Pancreas (tissue), 10 donors: ENCODE results near the gene BCL3. TPM values are rescaled to one million over a fixed set of nuclear protein-coding genes. Genes with fewer than 3 reads are reported as not detected.

ENCODE experiments used
- ATAC-seq, 4 donors: fragments of 200-7000 bp; cut with Tn5 transposase; one replicate each; pipeline versions ENCODE4 v1.8.0 to v1.9.1; 2020; ENCODE audit warnings: mild to moderate bottlenecking in 4 of 4, moderate library complexity in 4 of 4
- DNase-seq, 6 donors: peaks; one replicate each; pipeline ENCODE4 v3.0.0-alpha.2; 2020
- FAIRE-seq: peaks from 2 replicates; lab custom pipeline; 2012; peaks lifted over from hg19 to GRCh38; lab: Jason Lieb, UNC
- H3K27ac ChIP-seq, 4 donors: fragments of 200-600 bp; sonication (generic); 1 replicate in 3 of 4; 2 replicates in 1 of 4; pipeline versions ENCODE4 v1.5.0 to v1.8.0; 2020
- H3K27me3 ChIP-seq, 4 donors: fragments of 200-600 bp; one replicate each; pipeline ENCODE4 v1.8.0; 2021
- H3K36me3 ChIP-seq, 3 donors: fragments of 200-600 bp; sonication (generic) in 1 of 3; one replicate each; pipeline versions ENCODE4 v1.5.0 to v1.8.0; 2020 to 2021
- H3K4me1 ChIP-seq, 3 donors: fragments of 200-600 bp; one replicate each; pipeline ENCODE4 v1.8.0; 2021
- H3K4me3 ChIP-seq, 4 donors: fragments of 200-600 bp; sonication (generic) in 2 of 4; one replicate each; pipeline versions ENCODE4 v1.5.0 to v1.8.0; 2020 to 2021
- H3K9me3 ChIP-seq, 4 donors: fragments of 200-600 bp; one replicate each; pipeline ENCODE4 v1.8.0; 2021
- CTCF ChIP-seq, 4 donors: fragments of 200-600 bp; sonication (generic) in 3 of 4; IDR thresholded peaks; one replicate each; pipeline versions ENCODE4 v1.5.0 to v1.8.0; 2021; ENCODE audit warnings: antibody characterized with exemption in 4 of 4
- whole genome bisulfite sequencing, 2 donors: extraction: QIAGEN DNeasy Blood & Tissue Kit; methylation state at CpG; one replicate each; pipeline ENCODE4 v1.1.7; 2013; 5-methylcytosine and 5-hydroxymethylcytosine counted together
- intact Hi-C, 3 donors: fragments of 100-400 bp; cut with DNase I; formaldehyde crosslinking; loops; one replicate each; pipeline versions ENCODE4 v1.11.1 to v1.14.2; 2022
- polyA plus RNA-seq, 2 donors: library from polyadenylated mRNA; stranded (reverse); fragments of 200-250 nt; gene quantifications; one replicate each; pipeline ENCODE4 v1.2.3, GENCODE V29; 2013
- total RNA-seq, 6 donors: library from RNA; stranded (reverse); fragmentation: NEBNext Ultra II Directional in 4 of 6; extraction: Animal tissue kit (Norgen Biotek cat#: 25700) in 4 of 6; gene quantifications; one replicate each; pipeline versions ENCODE4 v1.2.1 to v1.2.4, GENCODE V29; 2021 to 2023
- donor health status: healthy with polysubstance abuse.
- donor health status: DM: no; HTN: no; CAD: no; lungs with moderate emphysema.
- donor health status: DM: no; HTN: no; CAD: no.
- donor health status: control.
- donor health status: control.
- donor health status: Bipolar disorder and iron deficiency.
- donor health status: DM: yes; HTN: yes; CAD: no.
- donor health status: DM: no; HTN: no; CAD: no.
- donor health status: DM: no; HTN: no; CAD: no.
- donor health status: DM: yes; HTN: yes; CAD: no.

Gene BCL3
- total and polyA plus RNA-seq, 8 donors, result 13.9 to 113 (median 36.5) TPM

GRCh38 chr19:44703336-44704078 is 45.0 kb upstream of the BCL3 start:
- DNase-seq (no peak), ATAC-seq (no peak), FAIRE-seq (no peak)
- no peak for TF ChIP-seq CTCF (IDR thresholded peaks at IDR 0.05)
- H3K27ac ChIP-seq, result no peak overlapping the region
- no peaks in the 10 kb centered on the region for H3K36me3 ChIP-seq
- no peaks in the 10 kb centered on the region for H3K27me3 ChIP-seq
- intact Hi-C loops, result no loop called here
- no peak overlapping the region for H3K4me3 ChIP-seq
- 92 to 94% methylated on average over 28 of the region's 28 CpGs for WGBS, 2 donors
- H3K4me1 ChIP-seq, result no peaks in the 10 kb centered on the region
- H3K9me3 ChIP-seq, result no peaks in the 10 kb centered on the region

- no peaks in the 10 kb centered on the region for H3K27me3 ChIP-seq
- ATAC-seq (no peak), FAIRE-seq (no peak), DNase-seq (no peak)
- no peaks in the 10 kb centered on the region for H3K9me3 ChIP-seq
- WGBS, 2 donors, result 89 to 98% methylated on average over 1 of the region's 1 CpG
- no peak for TF ChIP-seq CTCF (IDR thresholded peaks at IDR 0.05)
- H3K4me3 ChIP-seq, result no peak overlapping the region
- no peak overlapping the region for H3K27ac ChIP-seq
- intact Hi-C loops, result no loop called here
- H3K4me1 ChIP-seq, result no peaks in the 10 kb centered on the region
- H3K36me3 ChIP-seq, result no peaks in the 10 kb centered on the region
Measured at GRCh38 chr19:44704982-44705381, 43.5 kb upstream of the BCL3 start.

GRCh38 chr19:44705502-44706010 is 43.0 kb upstream of the BCL3 start:
- WGBS, 2 donors, result 93 to 98% methylated on average over 12 of the region's 12 CpGs
- H3K36me3 ChIP-seq, result no peaks in the 10 kb centered on the region
- H3K9me3 ChIP-seq, result no peaks in the 10 kb centered on the region
- intact Hi-C loops, result no loop called here
- ATAC-seq (no peak), DNase-seq (no peak), FAIRE-seq (no peak)
- TF ChIP-seq CTCF (IDR thresholded peaks at IDR 0.05), result no peak
- H3K27ac ChIP-seq, result no peak overlapping the region
- H3K4me1 ChIP-seq, result no peaks in the 10 kb centered on the region
- H3K27me3 ChIP-seq, result no peaks in the 10 kb centered on the region
- H3K4me3 ChIP-seq, result no peak overlapping the region

GRCh38 chr19:44706506-44707236 is 41.8 kb upstream of the BCL3 start:
- 89 to 94% methylated on average over 6 of the region's 6 CpGs for WGBS, 2 donors

More at GRCh38 chr19:44706506-44707236, 41.8 kb upstream of the BCL3 start:
- TF ChIP-seq CTCF (IDR thresholded peaks at IDR 0.05), result no peak
- Histone ChIP-seq H3K4me1 (no peaks in the 10 kb centered on the region), H3K4me3 (no peak overlapping the region), H3K27ac (no peak overlapping the region), H3K36me3 (no peaks in the 10 kb centered on the region), H3K27me3 (no peaks in the 10 kb centered on the region), H3K9me3 (no peaks in the 10 kb centered on the region)
- intact Hi-C loops, result no loop called here
- ATAC-seq, result no peak
- no peak for FAIRE-seq
- peak in 1 of 6 donors; percentile 35 for DNase-seq
